GM18508 (cell line): ENCODE measurements around the gene NLRP12.
"Not testable (repeated sequence)": the region's sequence is repeated elsewhere in the genome, so short reads cannot be mapped to it uniquely, and the experiment has no call there.

Experiments
- ATAC-seq: cut with Tn5 transposase; IDR thresholded peaks from one replicate; pipeline ENCODE4 v1.9.1; 2021; ENCODE audit warnings: moderate number of reproducible peaks; ENCODE audit not compliant: insufficient read depth, unreplicated experiment

NLRP12 gene, protein sequence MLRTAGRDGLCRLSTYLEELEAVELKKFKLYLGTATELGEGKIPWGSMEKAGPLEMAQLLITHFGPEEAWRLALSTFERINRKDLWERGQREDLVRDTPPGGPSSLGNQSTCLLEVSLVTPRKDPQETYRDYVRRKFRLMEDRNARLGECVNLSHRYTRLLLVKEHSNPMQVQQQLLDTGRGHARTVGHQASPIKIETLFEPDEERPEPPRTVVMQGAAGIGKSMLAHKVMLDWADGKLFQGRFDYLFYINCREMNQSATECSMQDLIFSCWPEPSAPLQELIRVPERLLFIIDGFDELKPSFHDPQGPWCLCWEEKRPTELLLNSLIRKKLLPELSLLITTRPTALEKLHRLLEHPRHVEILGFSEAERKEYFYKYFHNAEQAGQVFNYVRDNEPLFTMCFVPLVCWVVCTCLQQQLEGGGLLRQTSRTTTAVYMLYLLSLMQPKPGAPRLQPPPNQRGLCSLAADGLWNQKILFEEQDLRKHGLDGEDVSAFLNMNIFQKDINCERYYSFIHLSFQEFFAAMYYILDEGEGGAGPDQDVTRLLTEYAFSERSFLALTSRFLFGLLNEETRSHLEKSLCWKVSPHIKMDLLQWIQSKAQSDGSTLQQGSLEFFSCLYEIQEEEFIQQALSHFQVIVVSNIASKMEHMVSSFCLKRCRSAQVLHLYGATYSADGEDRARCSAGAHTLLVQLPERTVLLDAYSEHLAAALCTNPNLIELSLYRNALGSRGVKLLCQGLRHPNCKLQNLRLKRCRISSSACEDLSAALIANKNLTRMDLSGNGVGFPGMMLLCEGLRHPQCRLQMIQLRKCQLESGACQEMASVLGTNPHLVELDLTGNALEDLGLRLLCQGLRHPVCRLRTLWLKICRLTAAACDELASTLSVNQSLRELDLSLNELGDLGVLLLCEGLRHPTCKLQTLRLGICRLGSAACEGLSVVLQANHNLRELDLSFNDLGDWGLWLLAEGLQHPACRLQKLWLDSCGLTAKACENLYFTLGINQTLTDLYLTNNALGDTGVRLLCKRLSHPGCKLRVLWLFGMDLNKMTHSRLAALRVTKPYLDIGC

DNA sequence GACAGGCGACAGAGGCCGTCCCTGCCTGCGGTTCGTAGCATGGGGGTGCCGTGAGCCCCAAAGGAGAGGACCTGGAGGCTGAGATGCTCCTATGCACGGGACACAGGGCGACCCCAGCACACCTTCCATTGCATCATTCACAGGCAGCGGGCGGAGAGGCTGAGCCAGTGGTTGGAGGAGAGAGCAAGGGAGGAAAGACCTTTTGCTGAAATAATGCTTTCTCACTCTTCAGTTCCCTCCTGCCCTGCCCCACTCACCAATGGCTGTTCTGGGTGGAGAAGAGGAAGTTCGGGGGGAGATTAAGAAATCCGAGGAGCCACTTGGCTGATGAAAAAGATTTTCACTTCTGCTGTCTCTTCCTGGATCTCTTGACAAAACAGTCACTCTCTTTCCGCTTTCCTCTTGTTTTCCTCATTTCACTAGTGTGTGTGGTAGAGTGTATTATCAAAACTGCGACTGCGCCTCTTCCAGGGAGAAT lies at the start of gene NLRP12:
Gene NLRP12 (minus strand): TSS at position 181 of the 478 bp plus-strand sequence. CDS start 140 bp downstream, at position 41.
- no peak for ATAC-seq

DNA sequence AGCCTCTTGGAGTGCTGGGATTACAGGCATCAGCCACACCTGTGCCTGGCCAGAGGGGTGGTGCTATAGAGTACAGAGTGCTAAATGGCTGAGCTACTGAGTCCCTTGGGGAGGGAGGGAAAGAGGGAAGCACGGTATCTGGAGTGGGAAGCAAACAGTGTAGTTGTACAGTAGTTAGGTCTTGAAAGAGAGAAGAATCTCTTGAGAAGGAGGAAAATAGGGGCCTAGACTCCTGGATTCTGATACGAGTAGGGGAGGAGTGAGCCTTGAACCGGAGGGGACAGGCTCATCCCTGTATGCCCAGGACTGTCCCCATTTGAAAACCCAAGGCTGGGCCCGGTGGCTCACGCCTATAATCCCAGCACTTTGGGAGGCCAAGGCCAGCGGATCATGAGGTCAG lies 48.6 kb upstream of the NLRP12 start:
- ATAC-seq = no peak

DNA sequence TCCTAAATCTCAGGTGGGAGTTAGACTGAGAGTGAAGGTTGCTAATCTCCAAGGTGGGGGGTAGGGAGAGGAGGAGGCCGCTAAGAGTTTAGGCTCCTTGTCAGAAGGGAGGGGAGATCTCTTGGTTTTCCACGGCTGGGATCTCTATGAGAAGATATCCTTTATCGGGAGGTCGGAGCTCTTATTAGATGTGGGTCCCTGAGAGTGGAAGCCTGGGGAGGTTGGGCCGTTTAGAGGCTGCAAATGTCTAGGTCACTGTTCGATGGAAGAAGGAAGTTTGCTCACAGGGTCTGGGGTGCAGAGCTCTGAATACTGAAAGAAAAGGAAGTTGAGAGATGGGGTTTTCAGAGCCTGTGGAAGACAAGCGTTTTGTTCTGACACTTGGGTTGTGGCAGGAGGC lies 47.3 kb upstream of the NLRP12 start:
- ATAC-seq = no peak

DNA sequence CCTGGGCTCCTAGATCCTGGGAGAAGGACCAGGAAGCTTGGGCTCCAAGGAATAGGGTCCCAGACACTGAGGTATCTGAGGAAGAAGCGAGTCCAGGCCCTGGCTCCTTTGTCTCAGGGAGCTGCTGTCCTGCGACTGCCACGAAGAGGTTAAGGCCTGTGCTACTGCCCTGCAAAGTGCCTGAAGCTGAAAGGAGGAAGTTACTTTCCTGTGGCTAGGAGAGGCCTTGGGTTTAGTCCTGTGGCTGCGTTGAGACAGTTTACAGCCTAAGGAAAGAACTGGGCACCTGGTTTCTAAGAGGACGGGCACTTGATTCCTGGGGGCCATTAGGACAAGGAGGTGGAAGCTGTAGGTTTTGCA lies 46.4 kb upstream of the NLRP12 start:
- no peak for ATAC-seq

DNA sequence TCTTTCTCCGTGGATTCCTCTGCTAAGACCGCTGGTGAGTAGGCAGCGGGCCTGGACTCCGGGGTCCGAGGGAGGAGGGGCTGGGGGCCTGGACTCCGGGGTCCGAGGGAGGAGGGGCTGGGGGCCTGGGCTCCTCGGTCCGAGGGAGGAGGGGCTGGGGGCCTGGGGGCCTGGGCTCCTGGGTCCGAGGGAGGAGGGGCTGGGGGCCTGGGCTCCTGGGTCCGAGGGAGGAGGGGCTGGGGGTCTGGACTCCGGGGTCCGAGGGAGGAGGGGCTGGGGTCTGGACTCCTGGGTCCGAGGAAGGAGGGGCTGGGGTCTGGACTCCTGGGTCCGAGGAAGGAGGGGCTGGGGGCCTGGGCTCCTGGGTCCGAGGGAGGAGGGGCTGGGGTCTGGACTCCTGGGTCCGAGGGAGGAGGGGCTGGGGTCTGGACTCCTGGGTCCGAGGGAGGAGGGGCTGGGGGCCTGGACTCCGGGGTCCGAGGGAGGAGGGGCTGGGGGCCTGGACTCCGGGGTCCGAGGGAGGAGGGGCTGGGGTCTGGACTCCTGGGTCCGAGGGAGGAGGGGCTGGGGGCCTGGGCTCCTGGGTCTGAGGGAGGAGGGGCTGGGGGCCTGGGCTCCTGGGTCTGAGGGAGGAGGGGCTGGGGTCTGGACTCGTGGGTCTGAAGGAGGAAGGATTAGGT lies 45.8 kb upstream of the NLRP12 start:
- ATAC-seq = not testable (repeated sequence)

DNA sequence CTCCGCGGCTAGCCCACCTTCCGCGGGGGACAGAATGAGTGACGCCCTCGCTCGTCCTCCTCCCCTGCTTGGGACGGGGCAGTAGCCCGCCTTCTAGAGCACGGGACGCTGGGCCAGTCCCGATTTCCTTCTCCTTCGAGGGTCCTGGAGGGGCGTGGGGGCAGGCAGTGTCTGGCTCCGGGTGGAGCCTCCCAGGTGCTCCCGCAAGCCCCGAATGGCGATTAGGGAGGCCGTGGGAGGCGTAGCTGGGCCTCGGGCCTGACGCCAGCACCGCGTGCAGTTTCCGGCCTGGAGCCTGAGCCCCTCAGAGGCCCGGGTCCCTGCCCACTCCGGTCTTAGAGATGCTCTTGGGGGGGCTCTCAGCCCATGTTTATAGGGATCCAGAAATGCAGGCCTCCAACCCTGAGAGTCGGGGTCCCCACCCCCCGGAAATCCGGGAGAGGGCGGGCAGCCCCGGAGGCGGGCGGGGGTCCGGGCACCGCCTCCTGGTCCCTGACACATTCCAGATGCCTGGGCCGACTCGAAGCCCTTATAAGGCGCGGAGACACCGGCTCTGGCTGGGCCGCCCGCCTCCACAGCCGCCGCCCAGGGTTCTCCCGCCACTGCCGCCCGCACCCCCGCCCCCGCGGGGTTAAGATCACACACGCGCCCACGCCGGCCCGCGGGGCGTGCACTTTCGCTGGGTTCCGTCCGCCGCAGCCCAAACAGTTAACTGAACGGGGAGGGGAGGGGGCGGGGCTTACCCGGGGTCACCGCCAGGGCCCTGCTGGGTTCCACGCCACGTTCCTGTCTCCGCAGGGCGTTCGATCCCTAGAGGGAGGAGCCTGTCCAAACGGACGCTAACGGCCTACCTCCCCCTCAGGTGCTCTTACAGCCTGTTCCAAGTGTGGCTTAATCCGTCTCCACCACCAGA lies 45.0 kb upstream of the NLRP12 start:
- no peak for ATAC-seq

DNA sequence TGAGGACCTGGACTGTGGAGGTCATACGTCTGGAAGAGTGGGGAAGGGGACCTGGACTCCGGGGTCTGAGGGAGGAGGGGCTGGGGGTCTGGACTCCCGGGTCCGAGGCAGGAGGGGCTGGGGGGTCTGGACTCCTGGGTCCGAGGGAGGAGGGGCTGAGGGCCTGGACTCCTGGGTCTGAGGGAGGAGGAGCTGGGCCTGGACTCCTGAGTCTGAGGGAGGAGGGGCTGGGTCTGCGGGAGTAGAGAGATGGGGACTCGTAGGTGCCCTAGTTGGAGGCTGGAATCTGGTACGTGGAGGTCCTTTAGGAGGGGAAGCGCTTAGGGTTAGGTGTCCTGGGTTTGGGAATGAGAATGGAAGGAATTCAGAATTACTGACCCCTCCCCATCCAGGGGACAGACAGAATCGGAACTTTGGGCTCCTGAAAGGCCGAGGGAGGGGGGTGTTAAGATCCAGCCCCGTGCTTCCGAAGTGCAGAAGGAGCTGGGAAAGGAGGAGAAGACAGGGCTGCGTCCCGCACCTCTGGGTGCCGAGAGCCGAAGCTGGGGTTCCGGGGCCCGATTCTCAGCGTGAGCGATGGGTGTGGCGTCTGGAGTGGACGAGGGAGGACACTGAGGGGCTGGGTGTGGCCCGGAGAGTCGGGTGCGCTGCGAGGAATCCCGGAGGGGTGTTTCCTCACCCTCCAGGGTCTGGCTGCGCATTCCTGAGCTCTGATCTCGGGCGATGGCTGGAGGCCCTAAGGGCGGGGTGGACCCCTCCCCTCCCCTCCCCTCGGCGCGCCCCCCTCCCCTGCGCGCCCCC lies 44.2 kb upstream of the NLRP12 start:
- ATAC-seq = no peak

DNA sequence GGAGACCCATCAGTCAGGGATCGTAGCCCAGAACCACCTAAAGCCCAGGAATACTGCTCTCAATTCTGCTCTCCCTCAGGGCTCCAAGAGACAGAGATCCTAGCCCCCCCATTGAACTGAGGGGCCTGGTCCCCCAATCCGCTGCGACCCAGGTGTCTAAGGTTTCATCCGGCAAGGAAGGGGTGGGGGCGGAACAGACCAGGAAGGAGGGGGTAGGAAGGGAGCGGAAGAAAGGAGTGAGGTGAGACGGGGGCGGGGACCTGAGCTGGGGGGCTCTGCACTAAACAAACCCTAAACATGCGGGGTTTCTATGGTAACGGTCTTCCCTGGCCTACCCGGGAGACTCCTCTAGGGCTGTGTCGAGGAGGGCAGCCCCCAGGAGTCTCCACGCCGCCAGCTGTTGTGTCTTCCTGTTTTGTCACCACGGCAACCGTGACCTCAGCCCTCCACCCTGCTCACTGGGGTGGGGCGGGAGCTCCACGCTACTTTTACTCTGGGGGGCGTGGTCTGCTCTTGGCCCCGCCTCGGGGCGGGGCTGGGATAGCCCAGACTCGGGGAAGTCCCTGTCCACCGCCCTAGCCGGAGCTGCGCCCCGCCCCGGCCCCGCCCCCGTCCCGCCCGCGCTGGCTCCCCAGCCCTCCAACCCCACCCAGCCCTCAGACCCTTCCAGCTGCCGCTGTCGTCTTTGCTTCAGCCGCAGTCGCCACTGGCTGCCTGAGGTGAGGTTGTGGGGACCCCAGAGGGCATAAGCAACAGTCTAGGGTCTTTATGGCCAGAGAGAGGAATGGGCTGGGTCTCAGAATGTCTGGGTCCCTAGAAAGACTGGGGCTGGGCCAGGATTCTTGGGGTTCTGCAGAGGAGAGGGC lies 43.3 kb upstream of the NLRP12 start, which contains the start of gene MYADM:
Gene MYADM (plus strand): TSS at position 659 of the 866 bp plus-strand sequence. CDS start 5,647 bp downstream, outside the sequence.
- peak; percentile 44 for ATAC-seq

DNA sequence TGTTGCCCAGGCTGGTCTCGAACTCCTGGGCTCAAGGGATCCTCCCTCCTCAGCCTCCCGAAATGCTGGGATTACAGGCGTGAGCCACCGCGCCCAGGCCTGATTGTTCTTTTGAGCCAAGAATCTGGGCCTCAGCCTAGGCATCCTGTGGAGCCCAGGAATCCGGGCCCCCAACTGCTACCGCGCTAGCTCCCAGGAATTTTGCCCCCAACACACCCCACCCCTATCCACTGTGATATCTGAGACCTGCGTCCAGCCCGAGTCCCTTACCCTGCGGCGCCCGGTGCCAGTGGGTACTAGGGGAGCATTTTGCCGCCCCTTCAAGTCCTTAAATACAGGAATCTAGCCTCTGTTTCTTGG lies 42.7 kb upstream of the NLRP12 start:
- ATAC-seq = no peak

DNA sequence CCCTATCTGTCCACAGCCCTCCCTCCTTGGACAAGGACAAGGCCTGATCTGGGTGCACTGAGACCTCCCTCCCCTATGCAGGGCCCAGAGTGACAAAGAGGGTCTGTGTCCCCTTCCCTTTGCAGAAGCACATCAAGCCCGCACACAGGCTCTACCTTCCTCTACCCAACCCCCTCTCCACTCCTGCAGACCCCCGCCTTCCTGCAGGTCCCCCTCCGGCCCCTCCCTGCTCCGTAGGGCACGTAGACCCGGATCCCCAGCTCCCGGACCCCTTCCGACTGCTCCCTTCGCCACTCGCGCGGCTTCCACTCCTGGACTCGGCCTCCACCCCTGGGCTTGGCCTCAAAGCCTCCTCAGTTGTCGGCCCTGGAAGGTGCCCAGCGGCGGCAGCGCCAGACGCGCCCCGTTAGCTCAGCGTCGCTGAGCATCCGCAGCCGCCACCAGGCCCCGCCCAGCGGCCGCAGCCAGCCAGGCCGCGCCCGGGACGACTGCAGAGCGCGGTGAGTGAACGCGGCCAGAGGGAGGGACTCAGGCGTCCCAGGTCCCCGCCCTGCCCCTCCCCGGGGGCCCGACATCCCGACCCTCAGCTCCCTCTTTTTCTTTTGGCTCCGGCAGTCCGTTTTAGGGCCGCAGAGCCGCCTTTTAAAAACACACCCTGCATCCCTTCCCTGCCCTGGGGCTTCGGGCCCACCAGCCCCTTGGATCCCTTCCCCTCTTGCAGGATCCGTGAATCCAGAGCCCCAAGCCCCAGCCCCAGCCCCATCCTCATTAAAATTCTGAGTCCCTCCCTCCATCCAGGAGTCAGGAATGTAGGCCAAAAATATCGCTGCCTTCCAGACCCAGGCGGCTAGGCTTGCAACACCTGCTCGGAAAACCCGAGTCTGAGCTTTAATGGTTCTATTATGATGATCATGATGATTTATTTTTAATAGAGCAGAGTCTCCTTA lies 42.1 kb upstream of the NLRP12 start:
- no peak for ATAC-seq

DNA sequence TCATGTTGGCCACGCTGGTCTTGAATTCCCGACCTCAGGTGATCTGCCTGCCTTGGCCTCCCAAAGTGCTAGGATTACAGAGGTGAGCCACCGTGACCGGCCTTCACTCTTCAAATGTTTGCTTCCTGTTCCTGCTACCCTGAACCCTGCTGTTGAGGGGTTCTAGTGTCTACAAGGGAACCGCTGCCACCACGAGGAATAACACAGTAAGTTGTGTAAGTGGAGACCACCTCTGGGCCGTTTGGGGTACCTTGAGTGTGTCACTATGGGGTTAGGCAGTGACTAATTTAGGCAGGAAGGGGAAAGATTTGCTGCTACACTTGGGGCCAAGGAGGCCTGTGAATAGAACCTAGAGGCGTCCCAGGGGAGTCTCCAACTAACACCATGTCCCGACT lies 41.4 kb upstream of the NLRP12 start:
- no peak for ATAC-seq

DNA sequence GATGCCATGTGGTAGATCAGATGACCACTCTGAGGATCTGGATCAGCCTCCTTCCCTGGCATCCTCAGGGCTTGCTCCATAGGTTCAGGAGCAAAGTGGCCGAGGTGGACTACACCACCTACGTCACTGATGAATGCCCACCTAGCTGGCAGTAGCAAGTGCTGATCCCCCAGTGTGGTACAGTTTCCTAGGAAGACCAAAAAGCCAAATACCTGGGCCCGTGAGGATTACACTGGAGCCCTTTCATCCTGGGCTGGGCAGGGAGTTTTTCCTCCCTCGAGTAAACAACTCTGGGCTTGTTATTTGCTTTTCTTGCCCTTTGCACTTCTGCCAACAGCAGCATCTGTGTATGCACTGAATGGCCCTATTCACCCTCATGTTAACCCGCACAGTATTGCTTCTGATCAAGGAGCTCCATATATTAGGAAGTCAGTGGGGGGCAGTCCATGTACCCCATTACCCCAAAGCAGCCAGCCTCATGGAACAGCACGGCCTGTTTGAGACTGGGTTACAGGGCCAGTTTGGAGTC lies 40.3 kb upstream of the NLRP12 start:
- ATAC-seq = no peak

DNA sequence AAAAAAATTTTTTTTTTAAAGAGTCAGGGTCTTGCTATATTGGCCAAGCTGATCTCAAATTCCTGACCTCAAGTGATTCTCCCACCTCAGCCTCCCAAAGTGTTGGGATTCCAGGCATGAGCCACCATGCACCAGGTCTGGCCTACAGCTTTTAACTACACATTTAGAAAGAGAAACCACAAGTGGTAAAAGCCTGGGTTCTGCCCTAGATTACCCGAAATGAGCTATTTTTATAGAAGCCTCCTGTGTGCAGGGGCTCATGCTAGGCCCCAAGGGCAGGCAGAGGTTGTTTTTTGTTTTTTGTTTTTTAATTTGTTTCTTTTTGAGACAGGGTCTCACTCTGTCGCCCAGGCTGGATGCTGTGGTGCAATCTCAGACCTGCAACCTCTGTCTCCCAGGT lies 29.6 kb upstream of the NLRP12 start:
- ATAC-seq = no peak

DNA sequence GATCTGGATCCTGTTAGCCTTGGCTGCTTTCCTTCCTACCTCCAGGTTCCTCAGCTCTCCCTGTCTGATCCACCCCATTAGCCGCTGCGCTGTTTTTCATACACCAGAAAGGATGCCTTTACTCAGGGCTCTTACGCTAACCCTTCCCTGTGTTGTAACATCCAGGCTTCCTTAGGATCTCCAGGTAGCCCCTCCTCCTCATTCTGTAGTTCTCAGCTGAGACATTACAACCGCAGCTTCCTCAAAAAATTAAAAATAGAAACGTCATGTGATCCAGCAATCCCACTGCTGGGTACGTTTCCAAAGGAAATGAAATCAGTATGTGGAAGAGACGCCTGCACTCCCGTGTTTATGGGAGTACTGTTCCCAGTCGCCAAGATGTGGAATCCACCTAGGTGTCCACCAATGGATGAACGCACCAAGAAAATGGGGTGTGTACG lies 25.1 kb upstream of the NLRP12 start:
- no peak for ATAC-seq

DNA sequence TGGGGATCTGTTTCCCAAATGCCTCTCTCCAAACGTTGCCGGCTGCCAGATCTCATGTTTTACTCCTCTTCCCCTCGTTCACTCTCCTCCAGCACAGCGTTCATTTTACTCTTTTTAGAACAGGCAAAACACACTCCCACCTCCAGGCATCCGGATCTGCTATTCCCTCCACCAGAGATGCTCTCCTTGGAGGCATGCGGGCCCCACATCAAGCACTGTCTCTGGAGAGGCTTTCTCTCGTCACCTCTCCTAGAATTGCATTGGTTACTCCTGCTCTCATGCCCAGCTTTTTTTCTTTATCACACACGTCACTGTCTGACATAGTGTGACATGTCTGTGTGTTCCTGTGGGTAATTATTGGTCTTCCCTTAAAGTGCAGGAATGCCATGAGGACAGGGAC lies 23.4 kb upstream of the NLRP12 start:
- ATAC-seq = no peak

DNA sequence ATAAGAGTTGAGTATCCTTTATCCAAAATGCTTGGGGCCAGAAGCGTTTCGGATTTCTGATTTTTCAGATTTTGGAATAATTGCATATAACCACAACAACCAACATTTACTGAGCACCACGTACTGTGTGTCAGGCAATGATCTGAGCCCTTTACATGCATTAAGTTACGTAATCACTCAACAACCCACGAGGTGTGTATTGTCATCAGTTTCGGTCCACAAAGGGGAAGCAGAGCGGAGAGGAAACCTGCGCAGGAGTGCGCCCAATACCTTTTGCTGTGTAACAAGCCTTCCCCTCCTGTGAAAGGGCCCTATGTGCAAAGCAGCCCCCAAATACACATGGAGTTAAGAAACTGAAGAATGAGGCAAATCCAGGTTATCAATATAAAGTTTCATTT lies 20.7 kb upstream of the NLRP12 start:
- ATAC-seq = no peak
